ENCODE results near the gene CNTLN.

DNA sequence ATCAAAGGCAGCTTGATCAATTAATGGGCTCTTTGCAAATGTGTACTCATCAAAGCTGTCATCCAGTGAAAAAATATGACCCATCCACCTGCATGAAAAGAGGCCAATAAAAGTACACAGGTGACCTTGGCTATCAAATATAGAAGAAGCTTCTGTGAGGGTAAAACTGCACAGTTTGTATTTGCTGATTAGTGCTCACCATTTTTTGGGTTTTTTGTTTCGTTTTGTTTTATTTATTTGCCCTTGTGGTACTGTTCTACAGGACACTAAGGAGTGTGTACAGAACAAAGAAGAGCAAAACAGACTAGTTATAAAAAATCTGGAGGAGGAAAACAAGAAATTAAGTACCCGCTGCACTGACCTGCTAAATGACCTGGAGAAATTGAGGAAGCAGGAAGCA, 101.3 kb downstream of the CNTLN start:
- TF ChIP-seq EZH2 (IDR thresholded peaks at IDR 0.05; ENCODE audit: borderline replicate concordance) (no peak), EZH2phosphoT487 (IDR thresholded peaks at IDR 0.05; ENCODE audit: low read depth, severe bottlenecking, unreplicated experiment) (no peak)
- TF ChIP-seq, protein P1, sequence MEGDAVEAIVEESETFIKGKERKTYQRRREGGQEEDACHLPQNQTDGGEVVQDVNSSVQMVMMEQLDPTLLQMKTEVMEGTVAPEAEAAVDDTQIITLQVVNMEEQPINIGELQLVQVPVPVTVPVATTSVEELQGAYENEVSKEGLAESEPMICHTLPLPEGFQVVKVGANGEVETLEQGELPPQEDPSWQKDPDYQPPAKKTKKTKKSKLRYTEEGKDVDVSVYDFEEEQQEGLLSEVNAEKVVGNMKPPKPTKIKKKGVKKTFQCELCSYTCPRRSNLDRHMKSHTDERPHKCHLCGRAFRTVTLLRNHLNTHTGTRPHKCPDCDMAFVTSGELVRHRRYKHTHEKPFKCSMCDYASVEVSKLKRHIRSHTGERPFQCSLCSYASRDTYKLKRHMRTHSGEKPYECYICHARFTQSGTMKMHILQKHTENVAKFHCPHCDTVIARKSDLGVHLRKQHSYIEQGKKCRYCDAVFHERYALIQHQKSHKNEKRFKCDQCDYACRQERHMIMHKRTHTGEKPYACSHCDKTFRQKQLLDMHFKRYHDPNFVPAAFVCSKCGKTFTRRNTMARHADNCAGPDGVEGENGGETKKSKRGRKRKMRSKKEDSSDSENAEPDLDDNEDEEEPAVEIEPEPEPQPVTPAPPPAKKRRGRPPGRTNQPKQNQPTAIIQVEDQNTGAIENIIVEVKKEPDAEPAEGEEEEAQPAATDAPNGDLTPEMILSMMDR (IDR thresholded peaks at IDR 0.05; ENCODE audit: poor library complexity) = no peak

Measured in hepatocyte (in vitro differentiated cells).